ENCODE results near the gene STAM2.
"Not testable (repeated sequence)": the region's sequence is repeated elsewhere in the genome, so short reads cannot be mapped to it uniquely, and the experiment has no call there.

The STAM2 gene

GRCh38 chr2:152106464-152106863 is 69.1 kb downstream of the STAM2 start:
- no peak for DNase-seq (ENCODE audit: low read depth)

DNA sequence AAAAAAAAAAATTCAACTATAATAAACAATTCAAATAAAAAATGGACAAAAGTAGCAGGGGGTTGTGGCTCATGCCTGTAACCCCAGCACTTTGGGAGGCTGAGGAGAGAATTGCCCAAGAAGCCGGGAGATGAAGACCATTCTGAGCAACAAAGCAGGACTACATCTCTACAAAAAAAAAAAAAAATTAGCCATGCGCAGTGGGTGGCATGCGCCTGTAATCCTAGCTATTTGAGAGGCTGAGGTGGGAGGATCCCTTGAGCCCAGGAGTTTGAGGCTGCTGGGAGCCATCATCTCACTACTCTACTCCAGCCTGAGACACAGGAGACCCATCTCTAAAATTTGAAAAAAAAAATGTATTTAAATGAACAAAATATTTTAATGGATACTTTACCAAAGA is 72.3 kb downstream of the STAM2 start:
- DNase-seq (ENCODE audit: low read depth) = no peak

DNA sequence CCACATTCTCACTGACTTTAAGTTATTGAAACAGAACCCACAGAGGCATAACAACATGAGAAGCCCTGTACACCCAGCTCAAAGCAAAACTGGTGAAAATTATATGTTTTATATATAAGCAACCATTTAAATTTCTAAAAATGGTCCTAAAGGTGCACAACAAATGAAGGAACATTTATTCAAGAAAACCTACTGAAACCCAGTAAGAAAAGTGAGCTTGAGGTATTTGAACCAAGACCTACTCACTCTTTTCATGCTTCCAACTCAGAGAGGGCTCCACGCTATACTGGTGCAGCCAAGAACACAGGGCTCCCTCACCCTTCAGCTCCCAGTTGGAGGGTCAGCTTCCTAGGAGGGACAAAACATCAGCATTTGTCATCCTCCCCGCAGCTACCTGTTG is 74.6 kb downstream of the STAM2 start:
- no peak for DNase-seq (ENCODE audit: low read depth)

DNA sequence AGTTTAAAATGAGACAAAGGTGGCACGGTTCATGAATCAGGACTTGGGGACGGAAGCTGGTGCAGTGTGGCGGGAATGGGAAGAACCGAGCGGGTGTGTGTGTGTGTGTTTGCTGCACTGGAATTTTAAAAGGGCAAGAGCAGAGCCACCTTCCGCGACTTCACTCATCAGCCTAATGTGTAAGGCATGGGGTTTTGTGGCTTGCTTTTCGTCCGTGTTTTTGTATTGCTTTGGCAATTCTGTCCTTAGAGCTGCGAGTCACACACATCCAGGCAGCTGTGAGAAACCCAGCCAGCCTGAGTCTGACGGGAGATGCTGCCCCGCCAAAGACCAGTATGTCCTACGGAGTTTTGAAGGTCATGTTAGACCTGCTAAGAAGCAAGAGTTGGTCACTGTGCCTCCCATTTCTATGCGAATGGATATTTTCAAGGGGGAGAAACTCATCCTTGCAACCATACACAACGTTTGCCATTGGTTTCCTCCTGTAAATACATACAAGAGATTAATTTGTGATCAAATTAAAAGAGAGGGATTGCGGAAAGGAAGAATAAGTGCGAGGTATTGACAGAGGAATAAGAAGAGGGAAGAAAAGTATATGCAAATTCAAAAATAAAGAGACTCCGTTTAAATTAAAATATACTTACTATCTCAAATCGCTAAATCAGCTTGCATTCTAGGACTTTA is 76.1 kb downstream of the STAM2 start:
- DNase-seq (ENCODE audit: low read depth) = no peak

DNA sequence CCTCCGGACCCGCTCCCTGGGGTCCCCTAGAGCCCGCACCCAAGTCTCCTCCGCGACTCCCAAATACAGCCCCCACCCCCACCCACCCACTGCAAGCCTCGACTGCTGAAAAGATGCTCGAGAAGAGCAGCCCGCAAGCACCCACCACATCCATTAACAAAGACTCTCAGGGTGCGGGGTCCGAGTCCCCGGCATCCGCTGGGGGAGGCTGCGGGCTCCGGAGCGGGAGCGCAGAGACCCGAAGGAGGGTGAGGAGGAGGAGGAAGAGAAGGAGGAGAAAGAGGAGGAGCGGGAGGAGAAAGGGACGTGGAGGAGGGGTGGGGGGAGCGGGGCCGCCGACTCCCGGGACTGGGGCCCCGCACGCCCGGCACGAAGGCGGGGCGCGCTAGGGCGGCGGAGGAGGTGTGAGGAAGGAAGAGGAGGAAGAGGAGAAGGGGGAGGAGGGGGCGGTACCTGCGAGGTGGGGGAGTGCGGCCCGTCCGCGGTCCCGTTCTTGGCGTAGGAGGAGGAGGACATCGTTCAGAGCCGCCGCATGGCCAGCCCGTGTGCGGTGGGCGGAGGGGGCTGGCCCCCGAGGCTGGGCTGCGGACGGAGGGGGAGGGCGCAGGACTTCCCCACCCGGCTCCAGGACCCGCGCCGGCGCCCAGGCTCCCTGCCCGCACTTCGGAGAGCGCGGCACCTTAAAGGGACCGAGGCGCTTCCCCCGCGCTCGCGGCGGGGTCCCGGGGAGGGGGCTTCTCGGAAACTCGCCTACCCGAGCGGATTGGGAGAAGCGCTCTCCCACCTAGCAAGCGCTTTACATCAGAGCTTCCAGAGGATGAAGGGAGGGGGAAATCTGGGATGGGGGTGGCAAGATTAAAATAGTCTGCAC is 76.8 kb downstream of the STAM2 start, which contains the start of gene CACNB4:
CACNB4 (minus strand) TSS at position 549 of the 871 bp plus-strand sequence.
- no peak for DNase-seq (ENCODE audit: low read depth)

DNA sequence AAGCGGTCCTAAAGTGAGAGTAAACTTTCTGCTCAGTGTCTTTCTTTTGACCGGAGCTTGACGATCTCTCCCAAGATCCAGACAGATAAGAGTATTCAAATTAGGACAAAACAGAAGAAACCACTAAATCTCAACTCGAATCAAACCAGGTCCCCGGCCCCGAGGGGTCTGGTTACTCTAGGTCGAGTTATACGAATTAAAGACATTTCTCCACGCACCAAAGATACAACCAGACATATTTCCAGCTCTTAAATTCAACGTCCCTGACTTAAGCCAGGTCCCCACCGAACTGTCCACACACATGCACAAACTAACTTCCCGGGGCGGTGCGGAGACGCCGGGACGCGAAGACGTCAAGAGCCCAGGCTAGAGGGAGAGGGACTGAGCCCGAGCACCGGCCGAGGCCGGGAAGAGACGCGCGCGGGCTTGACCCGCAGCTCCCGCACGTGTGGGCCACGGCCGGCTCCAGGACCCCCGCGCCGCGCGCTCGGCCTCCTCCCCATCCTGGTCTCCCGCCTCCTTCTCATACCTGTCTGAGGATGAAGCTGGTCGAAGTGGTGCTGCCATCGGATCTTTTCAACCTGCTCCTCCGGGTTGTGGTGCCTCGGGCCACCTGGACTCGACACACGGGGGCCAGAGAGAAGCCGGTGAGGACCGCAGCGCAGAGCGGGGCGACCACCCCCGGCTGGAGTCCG is 77.6 kb downstream of the STAM2 start:
- DNase-seq (ENCODE audit: low read depth) = no peak

GRCh38 chr2:152097290-152097800 is 78.2 kb downstream of the STAM2 start:
- DNase-seq (ENCODE audit: low read depth) = no peak

DNA sequence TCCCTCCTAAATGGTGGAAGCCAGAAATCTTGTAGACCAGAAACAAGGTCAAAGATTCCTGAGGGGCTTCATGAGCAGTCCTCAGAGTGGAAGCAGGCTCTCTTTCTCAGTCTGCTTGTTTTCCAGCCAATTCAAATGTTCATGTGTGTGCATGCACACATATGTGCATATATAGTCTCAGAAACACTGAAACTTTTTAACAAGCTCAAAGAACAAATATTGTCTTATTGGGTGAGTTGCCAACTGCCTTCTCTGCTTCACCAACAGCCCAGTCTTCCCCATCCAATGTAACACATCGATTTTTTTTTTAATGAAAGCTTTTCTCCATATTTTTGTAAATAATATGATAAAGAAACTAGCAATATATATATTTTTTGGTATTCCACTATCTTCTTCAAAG is 80.4 kb downstream of the STAM2 start:
- DNase-seq (ENCODE audit: low read depth) = no peak

DNA sequence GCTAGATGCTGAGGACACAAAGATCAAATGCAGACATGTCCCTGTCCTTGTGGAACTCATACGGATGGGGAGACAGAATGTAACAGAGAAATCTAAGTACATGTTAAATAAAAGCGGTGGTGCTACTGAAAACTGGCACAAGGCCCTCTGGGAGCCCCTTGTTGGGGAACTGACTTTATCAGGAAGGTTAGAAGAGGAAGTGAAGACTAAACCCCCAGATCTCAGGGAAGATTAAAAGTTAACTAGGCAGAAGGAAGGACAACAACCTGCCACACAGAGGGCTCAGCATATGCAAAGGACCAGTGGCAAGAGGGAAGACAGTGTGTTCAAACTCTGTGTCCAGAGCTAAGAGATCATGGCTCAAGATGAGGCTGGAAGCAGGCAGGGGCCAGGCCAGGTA is 81.5 kb downstream of the STAM2 start:
- no peak for DNase-seq (ENCODE audit: low read depth)

DNA sequence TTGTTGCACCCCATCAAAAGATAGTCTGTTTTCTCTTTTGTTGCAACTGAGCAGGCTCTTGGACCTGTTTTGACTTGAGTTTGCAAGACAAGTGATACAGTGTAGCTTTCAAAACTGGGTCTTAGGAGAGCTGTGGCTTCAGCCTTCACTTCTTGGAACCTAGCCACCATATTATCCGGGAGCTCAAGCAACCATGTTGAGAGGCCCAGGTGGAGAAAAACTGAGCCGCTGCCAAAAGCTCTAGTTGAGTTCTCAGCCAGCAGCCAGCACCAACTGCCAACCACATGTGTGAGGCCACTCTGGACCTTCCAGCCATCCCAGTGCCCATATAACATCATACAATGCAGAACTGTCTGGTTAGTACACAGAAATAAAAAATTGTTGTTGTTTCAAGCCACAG is 82.1 kb downstream of the STAM2 start:
- no peak for DNase-seq (ENCODE audit: low read depth)

DNA sequence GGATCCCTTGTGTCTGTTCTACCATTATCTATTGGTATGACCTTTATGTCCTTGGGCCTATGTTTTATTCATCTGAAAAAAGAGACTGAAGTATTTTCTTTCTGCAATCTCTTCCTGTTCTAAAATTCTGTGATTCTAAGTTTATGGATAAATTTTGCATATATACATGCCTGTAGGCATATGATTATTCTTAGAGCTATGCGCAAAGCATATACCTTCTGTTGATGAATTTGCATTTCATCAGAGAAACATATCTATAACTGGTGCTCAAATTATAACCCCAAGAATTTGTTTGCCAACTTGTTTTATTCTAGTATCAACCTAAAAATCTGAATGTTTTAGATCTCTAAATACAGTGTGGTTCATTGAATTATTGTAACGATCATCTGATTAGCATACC is 83.5 kb downstream of the STAM2 start:
- no peak for DNase-seq (ENCODE audit: low read depth)

DNA sequence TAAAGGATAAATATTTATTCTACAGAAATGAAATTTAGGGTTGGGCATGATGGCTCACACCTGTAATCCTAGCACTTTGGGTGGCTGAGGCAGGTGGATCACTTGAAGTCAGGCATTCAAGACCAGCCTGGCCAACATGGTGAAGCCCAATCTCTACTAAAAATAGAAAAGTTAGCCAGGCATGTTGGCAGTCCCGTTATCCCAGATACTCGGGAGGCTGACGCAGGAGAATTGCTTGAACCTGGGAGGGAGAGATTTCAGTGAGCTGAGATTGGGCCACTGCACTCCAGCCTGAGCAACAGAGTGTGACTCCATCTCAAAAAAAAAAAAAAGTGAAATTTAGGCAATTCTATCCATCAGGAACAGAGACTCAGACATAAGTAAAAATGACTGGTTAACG is 84.8 kb downstream of the STAM2 start:
- not testable (repeated sequence) for DNase-seq (ENCODE audit: low read depth)

GRCh38 chr2:152089238-152089637 is 86.3 kb downstream of the STAM2 start:
- no peak for DNase-seq (ENCODE audit: low read depth)

DNA sequence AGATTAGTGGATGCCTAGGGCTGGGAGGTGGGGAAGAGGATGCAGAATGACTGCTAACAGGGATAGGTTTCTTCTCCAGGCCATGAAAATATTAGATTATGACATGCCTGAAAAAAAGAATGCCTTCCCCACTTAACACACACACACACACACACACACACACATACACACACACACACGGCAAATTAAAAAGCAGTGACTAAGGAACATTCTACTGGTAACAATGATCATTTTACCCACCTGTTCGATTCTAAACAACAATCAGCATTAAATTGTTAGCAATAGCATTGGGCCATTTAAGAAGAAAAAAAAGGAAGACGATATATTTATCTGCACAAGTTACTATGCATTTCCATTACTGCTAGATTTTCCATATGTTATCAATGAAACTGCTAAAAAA is 87.6 kb downstream of the STAM2 start:
- DNase-seq (ENCODE audit: low read depth) = no peak

DNA sequence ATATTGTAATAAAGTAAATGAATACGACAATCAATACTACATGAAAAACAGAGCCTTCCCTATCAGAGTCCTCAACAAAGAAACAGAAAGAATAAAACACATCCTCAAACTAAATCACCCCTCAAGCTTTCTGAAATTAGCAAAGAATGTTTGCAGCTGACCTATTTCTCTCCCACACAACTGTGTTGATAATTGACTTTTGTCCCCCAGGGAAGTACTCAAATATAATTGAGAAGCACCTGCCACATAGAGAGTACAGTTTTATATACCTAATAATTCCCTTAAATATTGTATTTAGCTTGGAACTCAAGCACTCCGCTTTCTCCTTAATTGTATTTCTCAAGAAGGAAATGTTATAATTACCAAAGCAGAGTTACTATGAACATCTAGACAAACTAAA is 89.3 kb downstream of the STAM2 start:
- DNase-seq (ENCODE audit: low read depth) = no peak

DNA sequence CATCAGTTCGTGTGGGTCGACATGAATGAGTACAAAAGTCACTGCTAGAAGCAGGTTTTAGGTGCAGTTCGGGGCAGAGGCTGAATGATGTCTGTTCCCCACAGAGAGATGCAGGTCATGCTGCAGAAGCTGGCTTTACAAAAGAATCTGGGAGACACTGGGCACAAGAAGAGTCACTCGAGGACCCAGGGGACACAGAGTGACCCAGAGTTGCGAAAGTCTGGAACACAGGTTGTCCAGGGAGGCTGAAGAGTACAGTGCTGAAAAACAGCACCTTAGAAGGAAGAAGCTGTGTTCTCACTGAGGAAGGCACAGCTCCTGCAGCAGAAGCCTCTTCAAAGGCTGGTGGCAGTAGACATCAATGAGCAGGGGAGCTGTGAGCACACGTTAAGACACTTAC is 91.5 kb downstream of the STAM2 start:
- DNase-seq (ENCODE audit: low read depth) = no peak

DNA sequence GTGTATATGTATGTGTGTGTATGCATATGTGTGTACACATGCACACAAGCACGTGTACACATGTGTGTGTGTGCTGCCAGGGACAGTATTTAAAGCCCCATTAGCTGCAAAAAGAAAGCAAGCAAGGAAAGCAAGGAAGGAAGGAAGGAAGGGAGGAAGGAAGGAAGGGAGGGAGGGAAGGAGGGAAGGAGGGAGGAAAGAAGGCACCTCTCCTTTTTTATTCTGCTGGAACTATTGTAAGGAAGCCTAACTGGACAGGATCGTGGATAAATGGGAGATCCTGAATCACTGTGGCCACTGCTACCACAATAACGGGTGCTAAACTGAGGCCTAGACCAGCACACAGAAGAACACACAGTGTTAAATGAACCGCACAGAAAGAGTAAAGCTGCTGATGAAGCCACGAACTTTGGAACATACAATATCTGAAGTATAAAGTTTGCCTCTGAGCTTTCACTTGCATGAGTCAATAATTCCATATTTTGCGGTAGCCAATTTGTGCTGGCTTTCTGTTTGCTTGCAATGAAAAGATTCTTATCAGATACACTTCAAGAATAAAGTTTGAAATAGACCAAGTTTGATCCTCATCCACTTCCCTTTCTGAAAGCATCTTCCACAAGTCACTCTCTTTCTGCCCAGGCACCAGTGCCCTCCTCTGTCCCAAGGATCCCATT is 92.2 kb downstream of the STAM2 start:
- DNase-seq (ENCODE audit: low read depth) = no peak

DNA sequence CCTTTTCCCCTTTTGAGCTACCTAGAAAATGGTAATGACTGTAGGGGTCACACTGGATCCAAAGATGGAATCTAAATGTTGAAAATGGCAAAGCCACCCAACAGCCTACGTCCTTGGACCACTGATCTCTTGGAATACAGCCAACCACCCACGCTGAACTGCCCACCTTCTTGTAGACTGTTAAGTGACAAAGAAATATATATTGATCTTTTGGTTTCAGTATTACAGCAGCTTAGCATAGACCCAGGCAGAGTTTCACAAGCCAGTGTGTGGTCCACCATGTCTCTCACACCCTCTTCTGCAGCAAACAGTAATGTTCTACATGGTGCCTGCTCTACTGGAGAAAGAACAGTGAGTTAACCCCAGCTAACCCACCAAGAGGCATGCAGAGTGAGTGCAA is 96.9 kb downstream of the STAM2 start:
- DNase-seq (ENCODE audit: low read depth) = no peak

DNA sequence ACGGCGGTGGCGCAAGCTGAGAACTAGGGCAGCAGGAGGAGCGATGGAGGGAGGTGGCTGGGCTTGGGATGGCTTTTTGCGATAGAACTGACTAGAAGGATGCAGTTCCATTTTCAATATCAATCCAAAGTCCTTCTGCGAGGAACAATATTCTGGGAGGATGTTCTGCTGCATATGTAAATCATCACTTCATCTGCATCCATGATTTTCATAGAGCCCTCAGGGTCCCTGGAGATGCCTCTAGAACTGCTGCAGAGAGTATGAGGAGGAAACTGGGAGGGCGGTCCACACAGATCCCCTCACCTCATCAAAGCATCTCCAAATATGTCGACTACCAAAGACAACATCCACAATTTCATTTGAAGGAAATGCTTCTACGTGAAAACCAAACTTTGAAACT is 97.5 kb downstream of the STAM2 start:
- no peak for DNase-seq (ENCODE audit: low read depth)

DNA sequence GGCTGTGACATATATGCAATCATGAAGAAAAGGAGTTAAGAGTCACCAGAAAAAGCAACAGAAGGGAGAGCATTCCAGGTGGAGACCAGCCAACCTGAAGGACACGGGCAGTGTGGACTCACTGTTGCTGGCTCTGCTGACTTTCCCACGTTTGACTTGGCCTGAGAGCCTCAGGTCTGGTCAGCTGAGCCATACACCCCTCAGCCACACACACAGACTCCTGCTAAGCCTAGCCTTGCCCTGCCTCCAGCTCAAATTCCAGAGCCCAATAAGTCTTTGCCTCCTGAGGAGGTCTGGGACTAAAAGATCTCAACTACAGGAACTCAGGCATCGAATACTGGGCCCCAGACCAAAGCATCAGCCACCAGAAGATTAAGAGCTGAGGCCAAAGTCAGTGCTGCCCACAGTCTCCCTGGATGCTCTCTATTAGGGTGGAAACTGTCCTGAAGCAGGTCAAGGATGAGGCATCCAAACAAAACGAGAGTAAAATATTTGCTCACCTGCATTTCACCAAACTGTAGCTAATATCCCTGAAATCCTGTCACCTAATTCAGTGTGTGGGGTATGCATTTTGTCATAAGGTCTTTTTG is 100.0 kb downstream of the STAM2 start:
- DNase-seq (ENCODE audit: low read depth) = no peak

GRCh38 chr2:152072011-152072410 is 103.6 kb downstream of the STAM2 start:
- DNase-seq (ENCODE audit: low read depth) = no peak

GRCh38 chr2:152071518-152071917 is 104.0 kb downstream of the STAM2 start:
- no peak for DNase-seq (ENCODE audit: low read depth)

Measured in activated gamma-delta T cell treated with anti-CD3 and anti-CD28 coated beads, Interleukin-2, amount 50 U/mL, for 16 hours (primary cell).